Keratinocyte (primary cell): ENCODE data around the gene BAIAP2. TPM values are rescaled to one million over a fixed set of nuclear protein-coding genes. Genes with fewer than 3 reads are reported as not detected.

Experiments
- DNase-seq: peaks from one replicate; pipeline ENCODE4 v3.0.0-alpha.2; 2011; ENCODE audit warnings: low read depth, missing footprints, low spot score
- FAIRE-seq: peaks from 2 replicates; lab custom pipeline; 2011; peaks lifted over from hg19 to GRCh38; lab: Jason Lieb, UNC
- H2AFZ ChIP-seq: 2 replicates; pipeline ENCODE4 v1.6.0; 2012; ENCODE audit warnings: low read length, control low read depth, inconsistent platforms; ENCODE audit not compliant: control insufficient read depth
- H3K27ac ChIP-seq: 2 replicates; pipeline ENCODE4 v1.5.1; 2011; ENCODE audit warnings: low read length; ENCODE audit not compliant: control insufficient read depth, insufficient read depth
- H3K27me3 ChIP-seq: 3 replicates; pipeline ENCODE4 v1.6.0; 2011; ENCODE audit warnings: low read length; ENCODE audit not compliant: control insufficient read depth, insufficient read depth; ENCODE audit errors: extremely low read depth
- H3K36me3 ChIP-seq, 2 experiments: 2 replicates in 1 of 2; 3 replicates in 1 of 2; pipeline ENCODE4 v1.5.1; 2011; ENCODE audit warnings: low read length in 2 of 2, mild to moderate bottlenecking in 1 of 2; ENCODE audit not compliant: control insufficient read depth in 2 of 2, insufficient read depth in 2 of 2; ENCODE audit errors: extremely low read depth in 1 of 2
- H3K4me1 ChIP-seq: 3 replicates; pipeline ENCODE4 v1.5.1; 2011; ENCODE audit warnings: low read length; ENCODE audit not compliant: control insufficient read depth, insufficient read depth; ENCODE audit errors: extremely low read depth
- H3K4me2 ChIP-seq: 3 replicates; pipeline ENCODE4 v1.6.0; 2011; ENCODE audit warnings: low read depth, low read length; ENCODE audit not compliant: control insufficient read depth, insufficient read depth; ENCODE audit errors: extremely low read depth
- H3K4me3 ChIP-seq, 3 experiments: fragments of 200-600 bp in 1 of 3; sonication (generic) in 1 of 3; 2 replicates in 2 of 3; 3 replicates in 1 of 3; pipeline ENCODE4 v1.5.1; 2011 to 2016; ENCODE audit warnings: low read length in 3 of 3, mild to moderate bottlenecking in 3 of 3, control low read depth in 2 of 3, inconsistent platforms in 1 of 3, low read depth in 1 of 3, mixed read lengths in 1 of 3, mixed run types in 1 of 3, moderate library complexity in 1 of 3; ENCODE audit not compliant: control insufficient read depth in 2 of 3, insufficient read depth in 2 of 3; ENCODE audit errors: extremely low read depth in 1 of 3
- H3K79me2 ChIP-seq: 2 replicates; pipeline ENCODE4 v1.6.0; 2012; ENCODE audit warnings: low read length; ENCODE audit not compliant: control insufficient read depth, insufficient read depth
- H3K9ac ChIP-seq: 3 replicates; pipeline ENCODE4 v1.6.0; 2011; ENCODE audit warnings: low read length; ENCODE audit not compliant: control insufficient read depth, insufficient read depth; ENCODE audit errors: extremely low read depth
- H3K9me1 ChIP-seq: 3 replicates; pipeline ENCODE4 v1.6.0; 2011; ENCODE audit warnings: low read length; ENCODE audit not compliant: control insufficient read depth, insufficient read depth; ENCODE audit errors: extremely low read depth
- H3K9me3 ChIP-seq: 2 replicates; pipeline ENCODE4 v1.5.1; 2012; ENCODE audit warnings: low read depth, low read length; ENCODE audit not compliant: control insufficient read depth
- H4K20me1 ChIP-seq: 3 replicates; pipeline ENCODE4 v1.6.0; 2011; ENCODE audit warnings: low read length; ENCODE audit not compliant: control insufficient read depth, insufficient read depth; ENCODE audit errors: extremely low read depth
- CTCF ChIP-seq, 3 experiments: IDR thresholded peaks in 1 of 3; conservative IDR thresholded peaks in 1 of 3; optimal IDR thresholded peaks in 1 of 3; 2 replicates in 2 of 3; 3 replicates in 1 of 3; pipeline versions ENCODE3 to v1.5.1; 2011; ENCODE audit warnings: low read length in 3 of 3, mild to moderate bottlenecking in 3 of 3, moderate library complexity in 2 of 3, control low read depth in 1 of 3, inconsistent platforms in 1 of 3; ENCODE audit not compliant: insufficient read depth in 2 of 3; ENCODE audit errors: extremely low read depth in 1 of 3
- EZH2 ChIP-seq: IDR thresholded peaks from one replicate; pipeline ENCODE4 v1.6.1; 2012; ENCODE audit warnings: inconsistent platforms, mild to moderate bottlenecking, low read length, moderate library complexity
- dilution Hi-C: fragments of 300-500 bp; cut with MboI; formaldehyde crosslinking; loops from one replicate; pipeline ENCODE4 v1.7.0; 2020; ENCODE audit warnings: low sequenced_read_pairs; ENCODE audit not compliant: extremely low pct_ligation_motif_present
- polyA plus RNA-seq, 5 experiments: library from polyadenylated mRNA; depleted of rRNA in 3 of 5; stranded (reverse) in 3 of 5; stranded (forward) in 1 of 5; unstranded in 1 of 5; fragments of >200 nt; gene quantifications; 1 replicate in 1 of 5; 2 replicates in 3 of 5; 3 replicates in 1 of 5; pipeline versions ENCODE4 v1.2.1 to v1.2.3, GENCODE V29; 2011 to 2012; ENCODE audit warnings: missing spikeins in 2 of 5, low read depth in 1 of 5, low replicate concordance in 1 of 5

Gene BAIAP2
- polyA plus RNA-seq, 1 donor (not counting 4 experiments of a cell fraction or from before 2014, with no cell fraction given) = 56.7 TPM

GRCh38 chr17:81128338-81128737 is 93.4 kb downstream of the BAIAP2 start:
- Histone ChIP-seq H4K20me1 (no peaks in the 10 kb centered on the region), H3K4me2 (no peak overlapping the region), H3K27me3 (peaks cover 38% of the 10 kb centered on the region), H3K27ac (no peak overlapping the region), H3K9me3 (no peaks in the 10 kb centered on the region), H3K9me1 (no peaks in the 10 kb centered on the region), H3K4me1 (peaks cover 4% of the 10 kb centered on the region), H2AFZ (no peak overlapping the region), H3K36me3 (no peaks in the 10 kb centered on the region), H3K4me3 (no peak overlapping the region), H3K9ac (no peak overlapping the region), H3K79me2 (no peaks in the 10 kb centered on the region)
- DNase-seq = no peak
- TF ChIP-seq CTCF (optimal IDR thresholded peaks at IDR 0.05 in 1 of 3, IDR thresholded peaks at IDR 0.05 in 1 of 3, conservative IDR thresholded peaks at IDR 0.05 in 1 of 3; ENCODE audit: extremely low read depth in 1 of 3, insufficient read depth in 2 of 3, low read length in 3 of 3) = no peak
- TF ChIP-seq EZH2 = no peak
- FAIRE-seq = no peak
- dilution Hi-C loops = no loop called here

GRCh38 chr17:81128774-81129173 is 93.8 kb downstream of the BAIAP2 start:
- TF ChIP-seq CTCF (optimal IDR thresholded peaks at IDR 0.05 in 1 of 3, IDR thresholded peaks at IDR 0.05 in 1 of 3, conservative IDR thresholded peaks at IDR 0.05 in 1 of 3; ENCODE audit: extremely low read depth in 1 of 3, insufficient read depth in 2 of 3, low read length in 3 of 3) = no peak
- TF ChIP-seq EZH2 = no peak
- H3K36me3 ChIP-seq = no peaks in the 10 kb centered on the region
- dilution Hi-C loops = no loop called here
- peaks cover 37% of the 10 kb centered on the region for H3K27me3 ChIP-seq
- peaks cover 4% of the 10 kb centered on the region for H3K4me1 ChIP-seq
- no peak overlapping the region for H3K27ac ChIP-seq
- FAIRE-seq (no peak), DNase-seq (no peak)
- no peaks in the 10 kb centered on the region for H3K9me3 ChIP-seq
- H3K4me3 ChIP-seq = no peak overlapping the region
- no peak overlapping the region for H3K4me2 ChIP-seq
- no peaks in the 10 kb centered on the region for H3K9me1 ChIP-seq
- H3K79me2 ChIP-seq = no peaks in the 10 kb centered on the region
- H2AFZ ChIP-seq = no peak overlapping the region
- no peak overlapping the region for H3K9ac ChIP-seq
- H4K20me1 ChIP-seq = no peaks in the 10 kb centered on the region
